Pulmonary artery endothelial cell (primary cell): ENCODE results near the gene STARD5. TPM values are rescaled to one million over a fixed set of nuclear protein-coding genes. Genes with fewer than 3 reads are reported as not detected.

ENCODE experiments used
- DNase-seq: peaks from one replicate; pipeline ENCODE4 v3.0.0-alpha.2; 2011; ENCODE audit warnings: low read depth, low spot score
- total RNA-seq: library from RNA; depleted of rRNA; stranded (reverse); fragments of >200 nt; gene quantifications from 2 replicates; pipeline ENCODE4 v1.2.3, GENCODE V29; 2014

STARD5 gene
- total RNA-seq, 1 donor from 2014 or later: 0.20 TPM

DNA sequence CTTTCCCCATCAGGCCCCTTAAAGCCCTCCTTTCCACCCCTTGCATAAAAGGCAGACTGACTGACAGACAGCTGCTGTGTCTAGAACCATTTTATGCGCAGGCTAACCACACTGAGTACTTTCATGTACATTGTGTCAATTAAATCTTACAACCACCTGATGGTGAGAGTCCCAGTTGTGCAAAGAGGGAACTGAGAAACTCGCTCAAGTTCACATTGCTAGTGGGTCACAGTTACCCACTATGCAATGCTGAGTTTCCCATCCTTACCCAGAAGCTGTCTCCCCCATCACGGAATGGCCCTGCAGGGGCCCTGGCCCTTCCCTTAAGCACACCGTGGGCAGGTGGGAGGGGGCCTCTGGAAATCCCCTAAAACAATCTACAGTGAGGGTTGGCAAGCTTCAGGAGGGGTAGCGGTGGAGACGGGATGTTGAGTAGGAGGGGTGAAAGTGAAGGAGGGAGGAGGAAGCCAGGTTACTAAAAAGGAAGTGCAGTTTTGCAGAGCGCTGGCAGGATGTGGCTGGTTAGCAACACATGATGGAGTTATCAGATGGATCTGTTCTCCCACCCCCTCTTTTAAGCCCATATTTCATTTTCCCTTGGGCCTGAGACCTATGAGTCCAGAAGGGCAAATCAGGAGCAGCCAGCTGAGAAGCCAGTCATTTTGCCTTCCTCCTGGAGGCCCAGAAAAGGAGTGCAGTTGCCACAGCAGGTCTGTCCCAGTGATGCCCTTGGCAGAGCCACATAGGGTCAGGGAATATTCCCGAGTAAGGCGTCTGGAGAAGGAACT lies 30.0 kb downstream of the STARD5 start:
- DNase-seq: no peak

DNA sequence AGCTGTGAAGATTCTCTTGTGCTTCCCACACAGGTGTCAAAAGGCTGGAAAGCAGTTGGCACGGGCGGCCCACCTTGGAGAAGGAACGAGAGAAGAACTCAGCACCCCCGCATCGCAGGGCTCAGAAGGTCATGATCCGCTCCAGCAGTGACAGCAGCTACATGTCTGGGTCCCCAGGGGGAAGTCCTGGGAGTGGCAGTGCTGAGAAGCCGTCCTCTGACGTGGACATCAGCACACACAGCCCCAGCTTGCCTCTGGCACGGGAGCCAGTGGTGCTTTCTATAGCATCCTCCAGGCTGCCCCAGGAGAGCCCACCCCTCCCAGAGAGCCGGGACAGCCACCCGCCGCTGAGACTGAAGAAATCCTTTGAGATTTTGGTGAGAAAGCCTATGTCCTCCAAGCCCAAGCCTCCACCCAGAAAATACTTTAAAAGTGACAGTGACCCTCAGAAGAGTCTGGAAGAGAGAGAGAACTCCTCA lies 31.4 kb downstream of the STARD5 start:
- DNase-seq: no peak

DNA sequence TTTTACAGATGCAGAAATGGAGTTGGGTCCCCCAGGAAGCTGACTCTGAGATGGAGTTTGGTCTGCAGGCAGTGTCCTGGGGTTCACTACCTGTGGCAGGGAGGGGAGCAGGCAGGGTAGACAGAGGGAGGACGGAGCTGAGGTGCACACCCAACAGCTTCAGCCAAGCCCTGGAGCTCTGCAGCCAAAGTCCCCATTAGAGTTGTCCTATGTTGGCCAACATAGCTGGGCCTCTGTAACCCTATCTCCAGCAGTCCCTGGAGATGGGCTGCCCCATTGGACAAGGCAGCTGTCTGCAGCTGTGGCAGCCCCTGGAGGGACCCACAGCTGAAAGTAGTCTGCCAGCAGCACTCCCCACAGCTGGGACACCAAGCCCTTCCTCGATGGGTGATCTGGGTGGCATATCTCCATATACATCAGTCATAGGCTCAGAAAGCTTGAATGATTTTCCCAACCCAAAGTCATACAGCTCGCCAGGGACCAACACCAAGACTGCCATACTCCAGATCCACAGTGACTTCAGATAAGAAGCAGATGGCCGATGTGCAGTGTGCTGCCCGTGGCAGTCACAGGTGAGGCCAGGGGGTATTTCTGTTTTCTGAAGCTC lies 31.9 kb downstream of the STARD5 start:
- DNase-seq: no peak

DNA sequence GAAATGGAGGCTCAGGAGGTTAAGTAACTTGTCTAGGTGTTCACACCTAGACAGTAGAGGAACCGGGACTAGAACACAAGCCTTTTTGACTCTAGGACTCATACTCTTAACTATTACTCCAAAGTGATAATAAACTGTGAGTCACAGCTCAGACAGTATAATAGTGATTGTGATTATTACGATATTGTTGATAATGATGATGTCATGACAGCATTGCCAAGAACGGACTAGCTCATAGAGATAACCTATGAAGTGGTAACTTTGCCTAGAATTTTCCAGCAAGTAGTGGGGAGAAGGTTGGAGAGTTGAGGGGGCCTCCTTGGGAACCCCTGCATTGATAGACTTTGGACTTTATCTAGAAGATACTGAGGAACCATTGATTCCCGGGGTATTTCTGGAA lies 34.0 kb downstream of the STARD5 start:
- no peak for DNase-seq

DNA sequence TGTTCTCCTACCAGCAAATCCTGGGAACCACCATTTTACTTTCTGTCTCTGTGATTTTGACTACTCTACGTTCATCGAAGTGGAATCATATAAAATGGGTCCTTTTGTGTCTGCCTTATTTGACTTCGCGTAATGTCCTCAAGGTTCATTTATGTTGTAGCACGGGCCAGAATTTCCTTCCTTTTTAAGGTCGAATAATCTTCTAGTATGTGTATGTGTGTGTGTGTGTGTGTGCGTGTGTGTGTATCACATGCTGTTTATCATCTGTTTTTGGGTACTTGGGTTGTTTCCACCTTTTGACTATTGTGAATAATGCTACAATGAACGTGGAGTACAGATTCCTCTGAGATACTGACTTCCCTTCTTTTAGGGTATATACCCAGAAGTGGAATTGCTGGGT lies 35.3 kb downstream of the STARD5 start:
- DNase-seq: no peak

DNA sequence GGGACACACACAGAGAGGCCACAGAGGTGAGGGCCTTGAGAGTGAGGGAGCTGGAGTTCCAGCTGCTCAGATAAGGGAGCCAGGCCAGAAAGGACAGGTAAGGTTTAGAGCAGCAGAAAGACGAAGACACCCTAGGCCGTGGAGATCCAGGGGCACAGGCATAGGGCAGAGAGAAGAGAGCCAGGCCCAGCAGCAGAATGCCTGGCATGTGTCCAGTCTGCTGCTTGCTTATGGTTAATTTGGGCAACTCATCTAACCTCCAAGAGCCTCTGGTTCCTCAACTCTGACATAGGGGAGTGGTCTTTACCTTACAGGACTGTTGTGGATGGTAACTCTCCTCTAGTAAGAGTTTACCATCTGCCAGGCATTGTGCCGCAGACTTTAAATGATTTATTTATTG lies 35.9 kb downstream of the STARD5 start:
- no peak for DNase-seq

DNA sequence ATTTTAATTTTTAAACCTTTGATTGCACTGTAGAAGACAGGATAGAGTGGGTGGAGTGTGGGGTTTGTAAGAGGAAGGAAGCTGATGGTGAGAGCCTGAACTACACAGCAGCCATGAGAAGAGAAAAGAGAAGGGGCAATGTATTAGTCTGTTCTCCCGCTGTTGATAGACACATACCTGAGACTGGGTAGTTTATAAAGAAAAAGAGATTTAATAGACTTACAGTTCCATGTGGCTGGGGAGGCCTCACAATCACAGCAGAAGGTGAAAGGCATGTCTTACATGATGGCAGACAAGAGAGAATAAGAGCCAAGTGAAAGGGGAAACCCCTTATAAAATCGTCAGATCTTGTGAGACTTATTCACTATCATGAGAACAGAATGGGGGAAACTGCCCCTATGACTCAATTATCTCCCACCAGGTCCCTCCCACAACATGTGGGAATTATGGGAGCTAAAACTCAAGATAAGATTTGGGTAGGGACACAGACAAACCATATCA lies 37.3 kb downstream of the STARD5 start:
- no peak for DNase-seq

DNA sequence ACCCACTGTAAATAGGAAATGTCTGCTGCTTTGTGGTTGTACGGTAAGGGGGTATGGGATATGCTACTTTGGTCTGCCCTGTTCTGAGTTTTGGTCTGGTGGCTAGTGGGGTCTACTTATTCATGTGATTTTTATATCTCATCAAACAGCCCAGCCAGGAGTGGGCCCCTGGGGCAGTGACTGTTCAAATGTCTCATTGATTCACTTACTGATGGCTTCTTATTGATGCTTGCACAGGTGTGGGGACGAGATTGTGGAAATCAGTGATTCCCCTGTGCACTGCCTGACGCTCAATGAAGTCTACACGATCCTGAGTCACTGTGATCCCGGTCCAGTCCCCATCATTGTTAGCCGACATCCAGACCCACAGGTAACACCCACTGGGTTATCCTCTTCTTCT lies 38.5 kb downstream of the STARD5 start:
- no peak for DNase-seq

DNA sequence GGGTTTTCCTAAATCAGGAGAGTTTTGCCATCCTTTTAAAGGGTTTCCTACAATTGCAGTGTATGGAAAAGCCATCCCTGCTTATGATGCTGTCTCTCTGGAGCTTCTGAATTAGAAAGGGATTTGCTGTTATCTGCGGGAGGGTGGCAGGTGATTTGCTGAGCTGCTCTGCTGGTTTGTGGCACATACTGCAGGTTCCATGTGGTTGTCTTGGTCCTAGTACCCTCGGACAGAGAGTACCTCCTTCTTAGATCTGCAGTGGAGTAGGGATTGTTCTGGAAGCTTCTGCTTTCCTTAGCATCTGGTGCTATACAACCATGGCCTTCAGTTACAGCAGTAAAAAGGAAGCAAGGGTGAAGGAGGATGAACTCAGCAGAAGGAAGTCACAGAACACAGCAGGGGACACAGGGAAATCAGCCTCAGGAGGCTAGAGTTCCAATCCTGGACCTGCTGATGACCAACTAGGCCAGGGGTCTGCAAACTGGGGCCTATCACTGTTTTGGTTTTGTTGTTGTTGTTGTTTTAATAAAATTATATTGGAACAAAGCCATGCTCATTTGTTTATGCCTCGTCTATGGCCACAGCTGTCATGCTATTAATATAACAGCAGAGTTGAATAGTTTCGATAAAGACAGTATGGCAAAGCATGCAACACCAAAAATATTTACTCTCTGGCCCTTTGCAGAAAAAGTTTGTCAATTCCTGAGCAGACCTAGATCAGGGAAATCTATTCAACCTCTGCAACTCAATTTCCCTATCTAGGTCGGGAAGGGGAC lies 39.5 kb downstream of the STARD5 start:
- DNase-seq: no peak

DNA sequence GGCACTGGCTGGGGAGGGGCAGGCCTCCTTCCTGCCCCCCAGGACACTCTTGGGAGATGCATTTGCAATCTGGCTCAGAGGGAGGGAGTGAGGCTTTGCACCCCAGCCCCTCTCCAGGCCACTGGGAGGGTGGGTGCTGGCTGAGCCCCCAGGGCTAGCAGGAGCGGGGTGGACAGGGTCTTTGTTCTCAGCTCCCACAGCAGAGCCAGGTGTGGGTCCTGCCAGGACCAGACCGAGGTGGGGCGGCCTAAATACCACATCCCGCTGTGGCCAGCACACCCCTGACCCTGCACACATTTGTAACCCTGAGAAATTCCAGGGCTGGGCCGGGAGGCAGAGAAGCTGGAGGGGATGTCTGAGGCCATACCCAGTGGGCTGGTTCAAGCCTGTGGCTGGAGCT lies 41.0 kb downstream of the STARD5 start:
- DNase-seq: no peak

DNA sequence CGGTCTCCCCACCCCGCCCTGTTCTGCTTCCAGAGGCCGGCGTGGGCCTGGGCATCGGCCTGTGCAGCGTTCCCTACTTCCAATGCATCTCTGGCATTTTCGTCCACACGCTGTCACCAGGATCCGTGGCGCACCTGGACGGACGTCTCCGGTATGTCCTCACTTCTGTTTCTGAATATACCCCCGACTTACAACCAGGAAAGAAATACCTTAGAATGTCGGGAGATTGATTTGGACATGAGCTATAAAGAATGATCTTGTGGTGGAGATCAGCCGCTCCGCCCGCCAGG lies 41.4 kb downstream of the STARD5 start:
- DNase-seq: no peak

DNA sequence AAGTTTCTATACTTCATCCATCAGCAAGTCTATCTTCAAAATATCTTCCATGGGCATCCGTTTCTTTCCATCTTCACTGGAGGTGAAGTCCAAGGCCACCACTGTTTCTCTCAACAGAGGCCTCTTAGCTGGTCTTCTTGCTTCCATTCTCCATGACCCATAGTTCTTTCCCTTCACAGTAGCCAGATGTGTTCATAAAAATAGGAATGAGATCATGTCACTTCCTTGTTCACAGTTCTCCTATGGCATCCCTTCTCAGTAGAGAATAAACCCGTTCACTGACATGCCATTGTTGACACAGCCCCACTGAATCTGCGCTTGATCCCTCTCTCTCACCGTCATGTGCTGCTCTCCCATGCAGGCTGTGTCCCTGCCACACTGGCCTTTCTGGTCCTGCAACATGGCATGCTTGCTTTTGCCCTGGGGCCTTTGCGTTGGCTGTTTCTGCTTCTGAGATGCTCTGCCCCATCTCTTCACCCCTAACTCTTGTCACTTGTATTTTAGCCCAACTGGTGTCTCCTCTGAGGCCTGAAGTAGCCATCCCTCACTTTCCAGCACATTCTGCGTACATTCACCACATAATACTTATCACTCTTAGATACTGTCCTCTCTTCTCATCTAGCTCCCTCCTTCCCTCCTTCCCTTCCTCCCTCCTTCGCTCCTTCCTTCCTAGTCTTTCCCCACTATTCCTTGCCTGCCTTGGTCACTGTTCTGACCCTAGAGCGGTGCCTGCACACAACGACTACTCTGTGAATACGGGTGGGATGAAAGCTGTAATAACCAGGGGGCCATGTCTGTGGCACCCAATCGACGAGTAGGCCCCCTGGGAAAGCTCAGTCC lies 42.0 kb downstream of the STARD5 start:
- no peak for DNase-seq

DNA sequence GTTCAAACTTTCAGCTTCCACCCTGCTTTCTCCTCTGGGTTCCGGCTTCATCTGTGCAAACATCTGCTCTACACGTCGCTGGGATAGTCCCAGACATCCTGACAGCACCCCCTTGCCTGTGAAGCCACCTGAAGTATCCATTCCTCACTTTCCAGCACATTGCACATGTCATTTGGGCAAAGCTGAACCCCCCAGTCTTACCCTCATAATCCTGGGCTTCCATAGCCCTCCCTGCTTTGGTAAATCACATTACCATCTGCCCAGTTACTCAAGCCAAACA lies 42.5 kb downstream of the STARD5 start:
- no peak for DNase-seq

DNA sequence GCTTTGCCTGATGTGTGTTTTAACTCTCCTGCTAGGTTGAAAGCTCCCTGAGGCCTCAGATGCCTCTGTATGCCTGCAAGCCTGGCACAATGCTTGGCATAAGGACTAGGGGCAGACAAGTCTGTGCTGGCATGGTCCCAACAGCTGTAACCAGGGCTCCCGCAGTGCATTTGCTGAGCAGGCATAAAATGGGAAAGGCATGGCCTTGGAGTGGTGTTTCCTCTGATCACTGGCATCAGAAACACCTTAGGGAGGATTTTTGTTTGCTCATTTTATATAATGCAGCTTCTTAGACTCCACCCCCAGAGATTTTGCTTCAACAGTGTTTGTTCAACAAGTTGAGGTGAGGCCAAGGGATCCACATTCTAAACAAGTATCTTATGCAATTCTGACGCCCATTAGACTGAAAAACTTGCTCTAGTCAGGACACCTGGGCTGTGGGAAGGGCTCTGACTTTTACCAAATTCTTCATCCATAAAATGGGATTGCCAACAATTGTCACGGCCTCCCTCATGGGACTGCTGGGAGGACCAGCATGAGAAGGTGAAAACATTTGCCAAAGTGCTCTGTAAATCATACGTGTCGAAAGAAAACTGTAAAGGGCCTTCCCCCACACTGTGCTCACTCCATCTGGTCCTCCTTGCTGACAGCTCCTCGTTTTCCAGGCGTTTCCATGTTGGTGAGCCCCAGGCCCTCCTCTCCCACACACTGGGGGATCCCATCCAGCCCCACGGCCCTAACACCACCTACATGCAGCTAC lies 43.1 kb downstream of the STARD5 start:
- no peak for DNase-seq

DNA sequence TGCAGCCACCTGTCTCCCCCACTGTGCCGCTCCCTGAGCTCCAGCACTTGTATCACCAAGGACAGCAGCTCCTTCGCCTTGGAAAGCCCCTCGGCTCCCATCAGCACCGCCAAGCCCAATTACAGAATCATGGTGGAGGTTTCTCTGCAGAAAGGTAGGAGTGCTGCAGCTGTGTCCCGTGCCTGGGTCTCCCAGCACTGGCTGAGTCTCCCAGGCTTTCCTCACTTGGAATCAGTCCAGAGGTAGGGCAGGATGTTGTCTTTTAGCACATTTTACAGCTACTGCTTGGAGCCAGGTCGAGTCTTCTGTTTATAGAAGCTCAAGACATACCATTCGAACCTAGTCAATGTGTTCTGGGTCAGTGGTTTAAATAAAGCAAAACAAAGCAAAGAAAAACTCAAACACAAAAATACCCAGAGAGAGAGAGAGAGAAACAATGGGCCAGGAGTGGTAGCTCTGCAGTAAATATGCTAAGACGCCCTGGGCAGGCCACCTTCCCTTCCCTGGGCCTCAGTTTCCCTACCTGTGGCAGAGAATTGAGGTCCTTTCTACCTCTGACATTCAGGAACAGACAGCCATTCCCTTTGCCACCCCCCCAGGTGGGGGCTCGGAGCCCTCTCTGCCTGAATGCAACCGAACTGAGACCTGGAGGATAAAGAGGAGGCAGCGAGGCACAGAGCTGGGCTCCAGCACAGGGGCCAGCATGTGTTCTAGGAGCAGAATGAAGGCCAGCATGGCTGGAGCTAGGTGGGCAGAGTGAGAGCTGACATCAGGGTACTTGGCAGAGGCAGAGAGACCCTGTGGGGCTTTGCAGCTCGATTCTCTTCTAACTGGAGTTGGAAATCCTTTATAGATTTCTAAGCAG lies 44.1 kb downstream of the STARD5 start:
- no peak for DNase-seq

DNA sequence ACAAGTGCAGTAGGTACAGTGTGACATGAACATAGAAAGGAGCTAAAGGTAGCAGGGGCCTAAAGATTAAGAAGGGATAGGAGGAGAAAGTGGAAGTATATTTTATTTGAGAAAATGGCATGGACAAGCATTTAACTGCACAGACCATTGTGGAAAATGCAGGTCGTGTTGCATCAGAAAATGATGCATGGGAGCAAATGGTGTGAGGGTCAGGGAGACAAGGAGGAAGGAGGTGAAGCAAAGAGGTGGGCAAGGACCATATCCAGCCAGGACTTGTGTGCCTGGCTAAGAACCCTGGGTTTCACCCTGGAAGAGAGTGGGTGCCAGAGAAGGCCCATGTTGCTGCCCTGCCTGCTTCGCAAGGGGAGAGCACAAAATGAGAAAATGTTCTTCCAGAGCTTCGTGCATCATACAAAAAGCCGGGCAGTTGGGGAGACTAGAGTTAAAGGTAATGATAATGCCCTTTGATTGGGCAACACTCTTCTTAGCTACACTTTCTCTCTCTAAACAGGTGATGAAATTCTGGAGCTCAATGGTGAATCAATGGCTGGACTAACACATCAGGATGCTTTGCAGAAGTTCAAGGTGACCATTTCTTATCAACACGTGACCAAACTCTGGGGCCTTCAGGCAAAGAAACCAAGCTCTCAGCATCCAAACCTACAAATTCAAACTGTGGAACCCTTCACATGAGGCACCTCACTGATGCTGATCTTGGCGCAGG lies 45.5 kb downstream of the STARD5 start:
- no peak for DNase-seq

DNA sequence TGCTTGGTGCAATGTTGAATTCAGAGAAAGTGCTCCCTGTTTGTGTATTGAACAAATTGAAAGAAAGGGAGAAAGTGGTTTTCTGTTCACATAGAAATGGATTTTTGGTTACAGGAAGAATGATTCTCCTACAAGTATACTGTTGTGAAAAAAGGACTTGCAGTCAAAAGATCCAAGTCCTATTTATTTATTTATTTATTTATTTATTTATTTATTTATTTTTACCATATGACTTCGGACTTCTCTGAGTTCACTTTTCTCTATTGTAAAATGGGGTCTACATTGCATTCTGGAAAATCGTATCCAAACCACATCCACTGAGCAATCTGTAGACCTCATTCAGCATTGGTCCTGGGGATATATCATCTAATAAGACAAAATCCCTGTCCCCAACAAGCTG lies 46.1 kb downstream of the STARD5 start:
- no peak for DNase-seq

DNA sequence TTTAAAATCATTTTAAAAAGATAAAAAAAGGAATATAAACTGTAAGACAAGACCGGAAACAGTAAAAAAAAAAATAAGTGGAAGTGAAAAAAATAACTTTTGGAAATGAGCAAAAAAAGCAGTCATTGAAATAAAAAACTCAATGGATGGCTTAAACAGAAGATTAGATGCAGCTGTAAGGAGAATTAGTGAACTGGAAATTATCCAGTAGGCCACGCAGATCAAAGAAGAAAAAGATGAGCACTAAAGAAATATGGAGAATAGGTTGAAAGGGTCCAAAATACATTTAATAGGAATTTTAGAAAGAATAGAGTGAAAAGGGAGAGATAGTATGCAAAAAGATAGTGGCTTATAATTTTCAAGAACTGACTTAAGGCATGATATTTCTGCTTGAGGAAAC lies 47.0 kb downstream of the STARD5 start:
- no peak for DNase-seq

DNA sequence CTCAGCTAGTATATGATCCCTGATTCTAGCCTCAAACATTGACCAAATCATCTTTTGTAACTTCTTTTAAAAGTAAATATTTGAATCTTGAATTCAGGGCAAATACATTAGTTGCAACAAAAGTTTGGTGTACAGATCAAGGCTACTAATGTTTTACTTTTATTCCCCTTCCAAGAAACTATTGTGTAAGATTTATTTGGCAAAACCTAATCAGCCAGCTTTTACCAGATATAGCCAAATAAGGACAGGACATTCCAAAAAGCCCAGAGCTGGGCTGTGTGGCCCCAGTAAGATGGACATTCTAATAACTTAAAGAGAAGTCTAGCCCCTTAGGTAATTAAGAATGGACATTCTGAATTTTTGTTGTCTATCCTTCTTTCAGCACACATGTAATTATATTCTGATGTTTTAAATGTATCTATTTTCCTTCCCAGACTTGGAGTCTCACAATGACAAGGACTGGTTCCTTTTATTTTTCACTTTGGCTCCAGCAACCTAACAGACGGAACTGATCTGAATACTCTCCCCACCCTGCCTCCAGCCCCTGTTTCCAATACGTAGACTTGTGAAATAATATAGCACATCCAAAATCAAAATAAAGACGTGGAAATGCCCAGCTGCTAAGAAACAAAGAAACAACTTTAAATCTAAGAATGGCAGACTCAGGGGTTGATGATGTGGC lies 48.1 kb downstream of the STARD5 start:
- no peak for DNase-seq
